Neural crest cell (in vitro differentiated cells): ENCODE results near the gene NR1D2. TPM values are rescaled to one million over a fixed set of nuclear protein-coding genes. Genes with fewer than 3 reads are reported as not detected.
"Not testable (repeated sequence)": the region's sequence is repeated elsewhere in the genome, so short reads cannot be mapped to it uniquely, and the experiment has no call there.

Source experiments
- DNase-seq: peaks from one replicate; pipeline ENCODE4 v3.0.0; 2021; ENCODE audit warnings: low read depth, mixed read lengths, low spot score
- H3K27ac Mint-ChIP-seq: one replicate; pipeline ENCODE4 v1.8.0; 2021; ENCODE audit warnings: mild to moderate bottlenecking, mixed read lengths; ENCODE audit not compliant: unreplicated experiment
- H3K27me3 Mint-ChIP-seq: 2 replicates; pipeline ENCODE4 v1.8.0; 2021; ENCODE audit warnings: low read depth, mild to moderate bottlenecking, mixed read lengths
- H3K36me3 Mint-ChIP-seq: 2 replicates; pipeline ENCODE4 v1.8.0; 2021; ENCODE audit warnings: low read depth, mild to moderate bottlenecking, mixed read lengths
- H3K4me1 Mint-ChIP-seq: 2 replicates; pipeline ENCODE4 v1.8.0; 2021; ENCODE audit warnings: mixed read lengths
- H3K4me3 Mint-ChIP-seq: one replicate; pipeline ENCODE4 v1.8.0; 2021; ENCODE audit warnings: mild to moderate bottlenecking, mixed read lengths
- H3K9me3 Mint-ChIP-seq: 2 replicates; pipeline ENCODE4 v1.8.0; 2021; ENCODE audit warnings: mixed read lengths
- CTCF ChIP-seq: fragments of 200-600 bp; sonication (generic); conservative IDR thresholded peaks from 2 replicates; pipeline ENCODE4 v1.5.0; 2021; ENCODE audit warnings: antibody characterized with exemption, mild to moderate bottlenecking
- total RNA-seq: library from RNA; stranded (reverse); gene quantifications from 2 replicates; pipeline ENCODE4 v1.2.1, GENCODE V29; 2021

The NR1D2 gene
- total RNA-seq, 1 donor from 2014 or later, result 8.6 TPM

- TF ChIP-seq CTCF, result no peak
- Mint-ChIP-seq H3K4me3 (no peak overlapping the region), H3K9me3 (no peaks in the 10 kb centered on the region), H3K4me1 (peaks cover 38% of the 10 kb centered on the region), H3K27ac (no peak overlapping the region), H3K36me3 (peaks cover 23% of the 10 kb centered on the region), H3K27me3 (peaks cover 3% of the 10 kb centered on the region)
- DNase-seq, result no peak
These were observed 31.9 kb upstream of the NR1D2 start for GRCh38 chr3:23913182-23913581.

- H3K27ac Mint-ChIP-seq, result no peak overlapping the region
- H3K27me3 Mint-ChIP-seq, result peaks cover 3% of the 10 kb centered on the region
- peak overlapping the region; percentile 100 for H3K4me3 Mint-ChIP-seq
- peaks cover 47% of the 10 kb centered on the region for H3K4me1 Mint-ChIP-seq
- no peaks in the 10 kb centered on the region for H3K9me3 Mint-ChIP-seq
- peaks cover 31% of the 10 kb centered on the region for H3K36me3 Mint-ChIP-seq
- TF ChIP-seq CTCF, result no peak
- DNase-seq, result no peak
These were observed 31.0 kb upstream of the NR1D2 start for GRCh38 chr3:23913873-23914743.

GRCh38 chr3:23915537-23916108 lies 29.5 kb upstream of the NR1D2 start:
- no peak for TF ChIP-seq CTCF
- Mint-ChIP-seq H3K27ac (no peak overlapping the region), H3K4me1 (peaks cover 62% of the 10 kb centered on the region), H3K36me3 (peaks cover 40% of the 10 kb centered on the region), H3K27me3 (peaks cover 3% of the 10 kb centered on the region), H3K4me3 (peak overlapping the region; percentile 100), H3K9me3 (no peaks in the 10 kb centered on the region)
- no peak for DNase-seq

GRCh38 chr3:23916152-23916885 lies 28.8 kb upstream of the NR1D2 start:
- no peak for DNase-seq
- no peak for TF ChIP-seq CTCF
- H3K4me3 Mint-ChIP-seq, result peak overlapping the region; percentile 100

GRCh38 chr3:23916886-23917678 lies 28.0 kb upstream of the NR1D2 start, which contains the start of the genes NKIRAS1 and RPL15:
Gene NKIRAS1, minus strand, starts transcription at chr3:23916990. Its CDS starts 6,086 bp downstream, at chr3:23910904.
Gene RPL15, plus strand, starts transcription at chr3:23917132. Its CDS starts 728 bp downstream, at chr3:23917860.
- peaks cover 63% of the 10 kb centered on the region for H3K4me1 Mint-ChIP-seq
- H3K27ac Mint-ChIP-seq, result peak within 1 kb of the TSS; percentile 99
- H3K9me3 Mint-ChIP-seq, result no peaks in the 10 kb centered on the region
- TF ChIP-seq CTCF, result peak; percentile 54
- peaks cover 44% of the 10 kb centered on the region for H3K36me3 Mint-ChIP-seq
- H3K27me3 Mint-ChIP-seq, result peaks cover 3% of the 10 kb centered on the region
- H3K4me3 Mint-ChIP-seq, result peak within 1 kb of the TSS; percentile 100
- DNase-seq, result peak; percentile 94

More at GRCh38 chr3:23916152-23916885, 28.8 kb upstream of the NR1D2 start:
- Mint-ChIP-seq H3K36me3 (peaks cover 44% of the 10 kb centered on the region), H3K27me3 (peaks cover 3% of the 10 kb centered on the region), H3K9me3 (no peaks in the 10 kb centered on the region), H3K4me1 (peaks cover 63% of the 10 kb centered on the region), H3K27ac (peak overlapping the region; percentile 99)

GRCh38 chr3:23917679-23918303 lies 27.3 kb upstream of the NR1D2 start:
- not testable (repeated sequence) for H3K9me3 Mint-ChIP-seq, H3K27me3 Mint-ChIP-seq, DNase-seq
- Mint-ChIP-seq H3K27ac (peak overlapping the region; percentile 99), H3K4me3 (peak overlapping the region; percentile 100), H3K36me3 (peaks cover 40% of the 10 kb centered on the region), H3K4me1 (peaks cover 63% of the 10 kb centered on the region)

- not testable (repeated sequence) for DNase-seq, H3K27me3 Mint-ChIP-seq, H3K9me3 Mint-ChIP-seq
- H3K4me1 Mint-ChIP-seq, result peaks cover 63% of the 10 kb centered on the region
- peak overlapping the region; percentile 100 for H3K4me3 Mint-ChIP-seq
- peak overlapping the region; percentile 99 for H3K27ac Mint-ChIP-seq
- peaks cover 40% of the 10 kb centered on the region for H3K36me3 Mint-ChIP-seq
These were observed 26.8 kb upstream of the NR1D2 start for GRCh38 chr3:23918331-23918730.
